ENCODE data around the gene ALG14. TPM values are rescaled to one million over a fixed set of nuclear protein-coding genes. Genes with fewer than 3 reads are reported as not detected.

ALG14 gene
- total RNA-seq, 4 donors from 2014 or later, result 1.5 to 4.6 (median 3.2) TPM

GRCh38 chr1:94961988-94962387 lies 110.8 kb downstream of the ALG14 start:
- no peak overlapping the region for H3K4me3 ChIP-seq (replicated peaks in 1 of 3)
- no peaks in the 10 kb centered on the region for H3K27me3 ChIP-seq
- intact Hi-C loops (cut with DNase I), result no loop called here
- H3K36me3 ChIP-seq, result no peaks in the 10 kb centered on the region
- TF ChIP-seq POLR2A (IDR thresholded peaks at IDR 0.05) (no peak), CTCF (IDR thresholded peaks at IDR 0.05) (no peak)
- WGBS, 2 donors, result 76 to 93% methylated on average over 3 of the region's 3 CpGs
- H3K9me3 ChIP-seq, result no peaks in the 10 kb centered on the region
- no peak for DNase-seq
- peak overlapping the region in 2 of 3 donors; percentile 75 to 90 for H3K27ac ChIP-seq
- H3K4me1 ChIP-seq, result peaks cover 2 to 16% of the 10 kb centered on the region in 2 donors

GRCh38 chr1:94961582-94961981 lies 111.2 kb downstream of the ALG14 start:
- DNase-seq, result no peak
- no peak for TF ChIP-seq CTCF (IDR thresholded peaks at IDR 0.05)
- TF ChIP-seq POLR2A (IDR thresholded peaks at IDR 0.05), result no peak
- H3K27ac ChIP-seq, result no peak overlapping the region

GRCh38 chr1:94958081-94958480 lies 114.7 kb downstream of the ALG14 start:
- no peaks in the 10 kb centered on the region for H3K27me3 ChIP-seq
- DNase-seq, result no peak
- no peaks in the 10 kb centered on the region for H3K36me3 ChIP-seq
- TF ChIP-seq POLR2A (IDR thresholded peaks at IDR 0.05) (no peak), CTCF (IDR thresholded peaks at IDR 0.05) (no peak)
- H3K4me3 ChIP-seq (replicated peaks in 1 of 3), result no peak overlapping the region
- H3K4me1 ChIP-seq, result peaks cover 3 to 23% of the 10 kb centered on the region in 2 donors
- WGBS, 2 donors, result 94 to 100% methylated on average over 1 of the region's 1 CpG
- H3K27ac ChIP-seq, result no peak overlapping the region
- no peaks in the 10 kb centered on the region for H3K9me3 ChIP-seq
- intact Hi-C loops (cut with DNase I), result no loop called here

More at GRCh38 chr1:94961582-94961981, 111.2 kb downstream of the ALG14 start:
- 94 to 97% methylated on average over 7 of the region's 7 CpGs for WGBS, 2 donors
- no peaks in the 10 kb centered on the region for H3K27me3 ChIP-seq
- H3K4me1 ChIP-seq, result peaks cover 2 to 20% of the 10 kb centered on the region in 2 donors
- H3K4me3 ChIP-seq (replicated peaks in 1 of 3), result no peak overlapping the region
- H3K9me3 ChIP-seq, result no peaks in the 10 kb centered on the region
- H3K36me3 ChIP-seq, result no peaks in the 10 kb centered on the region
- intact Hi-C loops (cut with DNase I), result no loop called here

GRCh38 chr1:94955767-94956632 lies 116.8 kb downstream of the ALG14 start:
- Histone ChIP-seq H3K27me3 (no peaks in the 10 kb centered on the region), H3K4me3 (replicated peaks in 1 of 3) (no peak overlapping the region), H3K9me3 (no peaks in the 10 kb centered on the region), H3K36me3 (no peaks in the 10 kb centered on the region), H3K4me1 (peaks cover 3 to 16% of the 10 kb centered on the region in 2 donors), H3K27ac (peak overlapping the region in 1 of 3 donors; percentile 42)
- intact Hi-C loops (cut with DNase I), result no loop called here
- WGBS, 2 donors, result 46 to 54% methylated on average over 6 of the region's 6 CpGs
- peak; percentile 23 to 37 for DNase-seq
- TF ChIP-seq POLR2A (IDR thresholded peaks at IDR 0.05) (no peak), CTCF (IDR thresholded peaks at IDR 0.05) (no peak)

Data from thyroid gland (tissue), 4 donors.